GM23248 (cell line): Measurements from ENCODE around the gene NDUFS6. TPM values are rescaled to one million over a fixed set of nuclear protein-coding genes. Genes with fewer than 3 reads are reported as not detected.

Experiments used
- DNase-seq: peaks from one replicate; pipeline ENCODE4 v3.0.0-alpha.2; 2015
- H2AFZ ChIP-seq: fragments of 200-600 bp; sonication (generic); 2 replicates; pipeline ENCODE4 v1.6.1; 2016; ENCODE audit warnings: antibody characterized with exemption
- H3F3A ChIP-seq: fragments of 200-600 bp; sonication (generic); 2 replicates; pipeline ENCODE4 v1.6.1; 2016; ENCODE audit warnings: mild to moderate bottlenecking, antibody characterized with exemption, mixed run types; ENCODE audit not compliant: insufficient read depth
- H3K27ac ChIP-seq: fragments of 200-600 bp; sonication (generic); 2 replicates; pipeline ENCODE4 v1.5.1; 2016; ENCODE audit warnings: mild to moderate bottlenecking
- H3K27me3 ChIP-seq: fragments of 200-600 bp; sonication (generic); replicated peaks from 2 replicates; pipeline ENCODE4 v1.6.1; 2016; ENCODE audit warnings: mild to moderate bottlenecking; ENCODE audit not compliant: insufficient read depth
- H3K36me3 ChIP-seq: fragments of 200-600 bp; sonication (generic); 2 replicates; pipeline ENCODE4 v1.6.1; 2016; ENCODE audit warnings: low read depth, mild to moderate bottlenecking
- H3K4me1 ChIP-seq: fragments of 200-600 bp; sonication (generic); 2 replicates; pipeline ENCODE4 v1.6.1; 2016; ENCODE audit warnings: mild to moderate bottlenecking; ENCODE audit not compliant: insufficient read depth
- H3K4me2 ChIP-seq: fragments of 200-600 bp; sonication (generic); one replicate; pipeline ENCODE4 v1.6.1; 2016; ENCODE audit warnings: mild to moderate bottlenecking; ENCODE audit not compliant: unreplicated experiment
- H3K4me3 ChIP-seq: fragments of 200-600 bp; sonication (generic); 2 replicates; pipeline ENCODE4 v1.5.1; 2016; ENCODE audit warnings: mild to moderate bottlenecking
- H3K79me2 ChIP-seq: fragments of 200-600 bp; sonication (generic); 2 replicates; pipeline ENCODE4 v1.6.1; 2016; ENCODE audit warnings: mild to moderate bottlenecking; ENCODE audit not compliant: insufficient read depth
- H3K9ac ChIP-seq: fragments of 200-600 bp; sonication (generic); 2 replicates; pipeline ENCODE4 v1.6.1; 2016; ENCODE audit warnings: mild to moderate bottlenecking
- H3K9me2 ChIP-seq: fragments of 200-600 bp; sonication (generic); 2 replicates; pipeline ENCODE4 v1.6.1; 2016; ENCODE audit warnings: mixed run types, mild to moderate bottlenecking, moderate library complexity; ENCODE audit not compliant: insufficient read depth
- H3K9me3 ChIP-seq: fragments of 200-600 bp; sonication (generic); one replicate; pipeline ENCODE4 v1.6.1; 2017; ENCODE audit warnings: low read depth
- H4K20me1 ChIP-seq: fragments of 200-600 bp; sonication (generic); 2 replicates; pipeline ENCODE4 v1.6.0; 2016; ENCODE audit not compliant: insufficient read depth
- EZH2 ChIP-seq: fragments of 200-600 bp; sonication (generic); IDR thresholded peaks from 2 replicates; pipeline ENCODE4 v1.6.1; 2018; ENCODE audit warnings: antibody characterized with exemption, mild to moderate bottlenecking; ENCODE audit not compliant: insufficient read depth, poor library complexity, severe bottlenecking
- EZH2phosphoT487 ChIP-seq: fragments of 200-600 bp; sonication (generic); IDR thresholded peaks from 2 replicates; pipeline ENCODE4 v1.6.1; 2018; ENCODE audit warnings: antibody characterized with exemption, moderate library complexity, mild to moderate bottlenecking, low read depth; ENCODE audit not compliant: insufficient read depth
- WGBS, 2 experiments: methylation state at CpG; one replicate each; pipeline ENCODE4 v1.1.6; 2015 to 2017; ENCODE audit warnings: low lambda C conversion rate in 2 of 2, low coverage in 1 of 2; ENCODE audit errors: missing lambda C conversion rate in 2 of 2; 5-methylcytosine and 5-hydroxymethylcytosine counted together
- in situ Hi-C: fragments of 300-500 bp; cut with MboI; formaldehyde crosslinking; loops from 2 replicates; pipeline ENCODE4 v1.15.0; 2020
- polyA plus RNA-seq: library from polyadenylated mRNA; unstranded; fragments of >200 nt; fragmentation: Nextera tagmentation; extraction: Ambion mirVana; gene quantifications from 2 replicates; pipeline ENCODE4 v1.2.1, GENCODE V29; 2016
- total RNA-seq: library from RNA; depleted of rRNA; stranded (reverse); fragments of >200 nt; shearing (Covaris generic); gene quantifications from 2 replicates; pipeline ENCODE4 v1.2.3, GENCODE V29; 2014; rRNA removed

The NDUFS6 gene
- total and polyA plus RNA-seq, 2 experiments from 2014 or later, result 39.6 to 106 TPM

DNA sequence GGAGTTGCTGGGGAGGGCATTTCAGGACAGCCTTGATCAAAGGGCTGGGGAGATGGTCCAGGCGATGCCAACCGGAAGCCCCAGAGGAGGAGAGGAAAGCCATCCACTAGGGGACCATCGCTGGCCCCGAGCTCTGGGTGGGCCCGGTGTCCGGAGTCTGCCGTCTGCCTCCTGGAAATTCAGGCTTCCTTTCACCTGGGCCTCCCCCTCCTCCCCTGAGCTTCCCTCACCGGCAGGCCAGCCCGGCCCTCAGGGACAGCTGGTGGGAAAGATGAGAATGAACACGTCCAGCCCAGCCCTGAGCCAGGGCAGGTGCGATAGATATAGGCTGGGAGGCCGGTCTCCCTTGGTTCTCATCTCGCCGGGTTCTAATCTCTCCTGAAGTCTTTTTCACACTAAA is 64.3 kb downstream of the NDUFS6 start:
- no peak overlapping the region for H3K9ac ChIP-seq
- H3K79me2 ChIP-seq, result no peaks in the 10 kb centered on the region
- no peak for TF ChIP-seq EZH2phosphoT487
- no peak for TF ChIP-seq EZH2
- no peaks in the 10 kb centered on the region for H3F3A ChIP-seq
- no peak for DNase-seq
- H3K27me3 ChIP-seq, result peaks cover 42% of the 10 kb centered on the region
- no peak overlapping the region for H3K27ac ChIP-seq
- H3K4me1 ChIP-seq, result no peaks in the 10 kb centered on the region
- 54 to 57% methylated on average over 14 of the region's 14 CpGs for WGBS, 2 experiments
- H3K4me2 ChIP-seq, result no peak overlapping the region
- in situ Hi-C loops, result no loop called here
- no peak overlapping the region for H3K4me3 ChIP-seq
- no peaks in the 10 kb centered on the region for H3K36me3 ChIP-seq
- H2AFZ ChIP-seq, result no peak overlapping the region
- no peaks in the 10 kb centered on the region for H3K9me2 ChIP-seq
- no peaks in the 10 kb centered on the region for H4K20me1 ChIP-seq
- H3K9me3 ChIP-seq, result no peaks in the 10 kb centered on the region

Other genes with a start within 250 kb of the NDUFS6 start
- 30.9 and 33.9 TPM in 2 replicates for gene MRPL36, start 1.6 kb upstream of the NDUFS6 start, total RNA-seq
- gene MRPL36, start 1.6 kb upstream of the NDUFS6 start, polyA plus RNA-seq, result 140 and 147 TPM in 2 replicates
- gene IRX4, start 81.5 kb downstream of the NDUFS6 start, total RNA-seq, result not detected in 2 replicates
- gene IRX4, start 81.5 kb downstream of the NDUFS6 start, polyA plus RNA-seq, result not detected in 2 replicates